Stomach (tissue), 4 donors: Measurements from ENCODE around the gene CCDC124.

Experiments used
- EP300 ChIP-seq: sonication (generic); formaldehyde crosslinking; IDR thresholded peaks from one replicate; pipeline ENCODE4 v1.6.1; 2017; ENCODE audit warnings: antibody characterized with exemption
- POLR2A ChIP-seq, 4 donors: fragments of 450-650 bp; IDR thresholded peaks; one replicate each; pipeline ENCODE4 v1.6.1; 2016; ENCODE audit warnings: antibody characterized with exemption in 4 of 4, control low read depth in 2 of 4, mild to moderate bottlenecking in 1 of 4, moderate library complexity in 1 of 4
- TF ChIP-seq, protein P1 (sequence below), 7 experiments: fragments of 450-650 bp in 4 of 7; fragments of 200-600 bp in 3 of 7; sonication (generic) in 3 of 7; IDR thresholded peaks; one replicate each; pipeline ENCODE4 v1.5.1; 2016 to 2019; ENCODE audit warnings: antibody characterized with exemption in 7 of 7, control low read depth in 2 of 7, mild to moderate bottlenecking in 1 of 7

DNA sequence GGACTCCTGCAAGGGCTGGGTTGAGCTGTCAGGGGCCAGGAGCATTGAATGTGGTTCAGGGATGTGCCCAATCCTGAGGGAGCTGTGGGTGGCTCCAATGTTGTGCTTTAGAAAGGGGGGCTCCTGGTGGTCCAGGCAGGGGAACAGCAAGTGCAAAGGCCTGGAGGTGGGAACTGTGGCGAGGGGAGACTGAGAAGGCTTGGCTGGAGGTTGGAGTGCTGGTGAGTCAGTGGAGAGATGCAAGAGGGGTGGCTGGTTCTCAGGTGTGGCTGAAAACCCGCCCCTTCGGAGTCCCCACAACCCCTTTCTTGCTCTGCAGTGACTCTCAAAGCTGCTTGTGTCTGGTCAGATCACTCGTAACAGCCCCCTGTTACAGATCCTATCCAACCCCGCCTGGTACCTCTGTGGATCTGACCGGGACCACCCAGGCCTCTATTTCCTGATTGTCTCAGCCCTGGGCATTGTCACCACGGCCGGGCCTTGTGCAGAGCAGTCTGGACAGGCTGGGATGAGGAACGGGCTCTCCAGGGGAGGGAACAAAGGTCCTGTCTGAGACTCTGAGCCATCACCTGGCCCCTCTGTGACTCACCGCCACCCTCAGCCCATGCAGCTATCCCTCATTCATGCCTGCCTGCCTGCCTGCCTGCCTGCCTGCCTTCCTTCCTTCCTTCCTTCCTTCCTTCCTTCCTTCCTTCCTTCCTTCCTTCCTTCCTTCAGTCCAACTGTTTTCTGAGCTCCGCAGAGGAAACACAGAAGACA is 32.7 kb downstream of the CCDC124 start:
- TF ChIP-seq, protein P1, sequence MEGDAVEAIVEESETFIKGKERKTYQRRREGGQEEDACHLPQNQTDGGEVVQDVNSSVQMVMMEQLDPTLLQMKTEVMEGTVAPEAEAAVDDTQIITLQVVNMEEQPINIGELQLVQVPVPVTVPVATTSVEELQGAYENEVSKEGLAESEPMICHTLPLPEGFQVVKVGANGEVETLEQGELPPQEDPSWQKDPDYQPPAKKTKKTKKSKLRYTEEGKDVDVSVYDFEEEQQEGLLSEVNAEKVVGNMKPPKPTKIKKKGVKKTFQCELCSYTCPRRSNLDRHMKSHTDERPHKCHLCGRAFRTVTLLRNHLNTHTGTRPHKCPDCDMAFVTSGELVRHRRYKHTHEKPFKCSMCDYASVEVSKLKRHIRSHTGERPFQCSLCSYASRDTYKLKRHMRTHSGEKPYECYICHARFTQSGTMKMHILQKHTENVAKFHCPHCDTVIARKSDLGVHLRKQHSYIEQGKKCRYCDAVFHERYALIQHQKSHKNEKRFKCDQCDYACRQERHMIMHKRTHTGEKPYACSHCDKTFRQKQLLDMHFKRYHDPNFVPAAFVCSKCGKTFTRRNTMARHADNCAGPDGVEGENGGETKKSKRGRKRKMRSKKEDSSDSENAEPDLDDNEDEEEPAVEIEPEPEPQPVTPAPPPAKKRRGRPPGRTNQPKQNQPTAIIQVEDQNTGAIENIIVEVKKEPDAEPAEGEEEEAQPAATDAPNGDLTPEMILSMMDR (IDR thresholded peaks at IDR 0.05): no peak
- TF ChIP-seq EP300 (no peak), POLR2A (IDR thresholded peaks at IDR 0.05) (no peak)
